ENCODE measurements around the gene RPSA. TPM values are rescaled to one million over a fixed set of nuclear protein-coding genes. Genes with fewer than 3 reads are reported as not detected.
A peak's percentile ranks its signal among the peaks of the same experiment; 100 is the strongest.

The RPSA gene
- total and polyA plus RNA-seq, 9 of the 15 experiments (the other 6 are each of a cell fraction or from before 2014, with no cell fraction given), result 2,290 to 4,272 (median 2,730) TPM

GRCh38 chr3:39407259-39407629 lies 724 bp downstream of the RPSA start (continued):
- TF ChIP-seq, protein P1, sequence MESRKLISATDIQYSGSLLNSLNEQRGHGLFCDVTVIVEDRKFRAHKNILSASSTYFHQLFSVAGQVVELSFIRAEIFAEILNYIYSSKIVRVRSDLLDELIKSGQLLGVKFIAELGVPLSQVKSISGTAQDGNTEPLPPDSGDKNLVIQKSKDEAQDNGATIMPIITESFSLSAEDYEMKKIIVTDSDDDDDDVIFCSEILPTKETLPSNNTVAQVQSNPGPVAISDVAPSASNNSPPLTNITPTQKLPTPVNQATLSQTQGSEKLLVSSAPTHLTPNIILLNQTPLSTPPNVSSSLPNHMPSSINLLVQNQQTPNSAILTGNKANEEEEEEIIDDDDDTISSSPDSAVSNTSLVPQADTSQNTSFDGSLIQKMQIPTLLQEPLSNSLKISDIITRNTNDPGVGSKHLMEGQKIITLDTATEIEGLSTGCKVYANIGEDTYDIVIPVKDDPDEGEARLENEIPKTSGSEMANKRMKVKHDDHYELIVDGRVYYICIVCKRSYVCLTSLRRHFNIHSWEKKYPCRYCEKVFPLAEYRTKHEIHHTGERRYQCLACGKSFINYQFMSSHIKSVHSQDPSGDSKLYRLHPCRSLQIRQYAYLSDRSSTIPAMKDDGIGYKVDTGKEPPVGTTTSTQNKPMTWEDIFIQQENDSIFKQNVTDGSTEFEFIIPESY (CRISPR knock-in tag; IDR thresholded peaks at IDR 0.05), result no peak
- TF ChIP-seq MAFK (IDR thresholded peaks at IDR 0.05; ENCODE audit: low read length) (no peak), HDAC2 (IDR thresholded peaks at IDR 0.05) (no peak), HLTF (IDR thresholded peaks at IDR 0.05) (no peak), SMARCA5 (IDR thresholded peaks at IDR 0.05) (no peak), PPARD (CRISPR knock-in tag; IDR thresholded peaks at IDR 0.05) (no peak), CHD1 (IDR thresholded peaks at IDR 0.05; ENCODE audit: low read length) (no peak), CHD4 (IDR thresholded peaks at IDR 0.05; ENCODE audit: insufficient read depth, insufficient replicate concordance, low read depth, low read length, poor library complexity, severe bottlenecking) (no peak), TAF9B (IDR thresholded peaks at IDR 0.05; ENCODE audit: partially characterized antibody) (no peak), GABPB2 (CRISPR knock-in tag; conservative IDR thresholded peaks at IDR 0.05) (no peak), ZNF316 (IDR thresholded peaks at IDR 0.05) (no peak), HDAC3 (IDR thresholded peaks at IDR 0.05; ENCODE audit: borderline replicate concordance, partially characterized antibody) (no peak), HNRNPL (IDR thresholded peaks at IDR 0.05; ENCODE audit: low read depth, low read length) (no peak), BCOR (IDR thresholded peaks at IDR 0.05) (no peak), ZNF785 (CRISPR knock-in tag; IDR thresholded peaks at IDR 0.05) (no peak), CEBPB (tag; IDR thresholded peaks at IDR 0.05) (no peak), IRF1 (CRISPR knock-in tag; IDR thresholded peaks at IDR 0.05; ENCODE audit: borderline replicate concordance) (no peak), NCOA6 (IDR thresholded peaks at IDR 0.05) (no peak), ZKSCAN8 (CRISPR knock-in tag; IDR thresholded peaks at IDR 0.05) (0 out of 2 replicates have a peak, but pooled peaks have one; percentile 17), ZFP30 (CRISPR knock-in tag; IDR thresholded peaks at IDR 0.05; ENCODE audit: borderline replicate concordance) (no peak)
- TF ChIP-seq, protein P2, sequence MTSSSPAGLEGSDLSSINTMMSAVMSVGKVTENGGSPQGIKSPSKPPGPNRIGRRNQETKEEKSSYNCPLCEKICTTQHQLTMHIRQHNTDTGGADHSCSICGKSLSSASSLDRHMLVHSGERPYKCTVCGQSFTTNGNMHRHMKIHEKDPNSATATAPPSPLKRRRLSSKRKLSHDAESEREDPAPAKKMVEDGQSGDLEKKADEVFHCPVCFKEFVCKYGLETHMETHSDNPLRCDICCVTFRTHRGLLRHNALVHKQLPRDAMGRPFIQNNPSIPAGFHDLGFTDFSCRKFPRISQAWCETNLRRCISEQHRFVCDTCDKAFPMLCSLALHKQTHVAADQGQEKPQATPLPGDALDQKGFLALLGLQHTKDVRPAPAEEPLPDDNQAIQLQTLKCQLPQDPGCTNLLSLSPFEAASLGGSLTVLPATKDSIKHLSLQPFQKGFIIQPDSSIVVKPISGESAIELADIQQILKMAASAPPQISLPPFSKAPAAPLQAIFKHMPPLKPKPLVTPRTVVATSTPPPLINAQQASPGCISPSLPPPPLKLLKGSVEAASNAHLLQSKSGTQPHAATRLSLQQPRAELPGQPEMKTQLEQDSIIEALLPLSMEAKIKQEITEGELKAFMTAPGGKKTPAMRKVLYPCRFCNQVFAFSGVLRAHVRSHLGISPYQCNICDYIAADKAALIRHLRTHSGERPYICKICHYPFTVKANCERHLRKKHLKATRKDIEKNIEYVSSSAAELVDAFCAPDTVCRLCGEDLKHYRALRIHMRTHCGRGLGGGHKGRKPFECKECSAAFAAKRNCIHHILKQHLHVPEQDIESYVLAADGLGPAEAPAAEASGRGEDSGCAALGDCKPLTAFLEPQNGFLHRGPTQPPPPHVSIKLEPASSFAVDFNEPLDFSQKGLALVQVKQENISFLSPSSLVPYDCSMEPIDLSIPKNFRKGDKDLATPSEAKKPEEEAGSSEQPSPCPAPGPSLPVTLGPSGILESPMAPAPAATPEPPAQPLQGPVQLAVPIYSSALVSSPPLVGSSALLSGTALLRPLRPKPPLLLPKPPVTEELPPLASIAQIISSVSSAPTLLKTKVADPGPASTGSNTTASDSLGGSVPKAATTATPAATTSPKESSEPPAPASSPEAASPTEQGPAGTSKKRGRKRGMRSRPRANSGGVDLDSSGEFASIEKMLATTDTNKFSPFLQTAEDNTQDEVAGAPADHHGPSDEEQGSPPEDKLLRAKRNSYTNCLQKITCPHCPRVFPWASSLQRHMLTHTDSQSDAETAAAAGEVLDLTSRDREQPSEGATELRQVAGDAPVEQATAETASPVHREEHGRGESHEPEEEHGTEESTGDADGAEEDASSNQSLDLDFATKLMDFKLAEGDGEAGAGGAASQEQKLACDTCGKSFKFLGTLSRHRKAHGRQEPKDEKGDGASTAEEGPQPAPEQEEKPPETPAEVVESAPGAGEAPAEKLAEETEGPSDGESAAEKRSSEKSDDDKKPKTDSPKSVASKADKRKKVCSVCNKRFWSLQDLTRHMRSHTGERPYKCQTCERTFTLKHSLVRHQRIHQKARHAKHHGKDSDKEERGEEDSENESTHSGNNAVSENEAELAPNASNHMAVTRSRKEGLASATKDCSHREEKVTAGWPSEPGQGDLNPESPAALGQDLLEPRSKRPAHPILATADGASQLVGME (CRISPR knock-in tag; IDR thresholded peaks at IDR 0.05), result no peak
- TF ChIP-seq, protein P3, sequence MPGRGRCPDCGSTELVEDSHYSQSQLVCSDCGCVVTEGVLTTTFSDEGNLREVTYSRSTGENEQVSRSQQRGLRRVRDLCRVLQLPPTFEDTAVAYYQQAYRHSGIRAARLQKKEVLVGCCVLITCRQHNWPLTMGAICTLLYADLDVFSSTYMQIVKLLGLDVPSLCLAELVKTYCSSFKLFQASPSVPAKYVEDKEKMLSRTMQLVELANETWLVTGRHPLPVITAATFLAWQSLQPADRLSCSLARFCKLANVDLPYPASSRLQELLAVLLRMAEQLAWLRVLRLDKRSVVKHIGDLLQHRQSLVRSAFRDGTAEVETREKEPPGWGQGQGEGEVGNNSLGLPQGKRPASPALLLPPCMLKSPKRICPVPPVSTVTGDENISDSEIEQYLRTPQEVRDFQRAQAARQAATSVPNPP (IDR thresholded peaks at IDR 0.05; ENCODE audit: borderline replicate concordance, insufficient read depth, insufficient read length), result no peak
